ENCODE measurements around the gene PRDM15.
"Not testable (repeated sequence)": the region's sequence is repeated elsewhere in the genome, so short reads cannot be mapped to it uniquely, and the experiment has no call there.

The PRDM15 gene

DNA sequence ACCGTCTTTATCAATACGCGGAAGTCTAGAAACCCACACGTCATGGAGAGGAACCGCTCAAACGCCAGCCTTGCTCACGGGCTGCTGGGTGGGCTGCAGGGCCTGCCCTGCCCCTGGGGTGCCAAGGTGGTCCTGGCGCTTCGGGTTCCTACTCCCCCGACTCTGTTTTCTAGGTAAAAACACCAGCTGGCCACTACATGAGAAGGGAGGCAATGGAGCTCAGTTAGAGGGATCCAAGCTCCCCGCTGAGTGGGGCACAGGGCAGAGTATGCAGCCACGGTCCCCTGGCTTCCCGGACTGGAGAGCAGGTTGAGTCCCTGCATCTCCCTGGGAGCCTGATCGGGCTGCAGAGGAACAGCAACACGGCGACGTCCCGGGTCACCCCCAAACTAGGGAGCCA, 71.0 kb downstream of the PRDM15 start:
- DNase-seq (ENCODE audit: low read depth in 2 of 2, low spot score in 1 of 2), result no peak

DNA sequence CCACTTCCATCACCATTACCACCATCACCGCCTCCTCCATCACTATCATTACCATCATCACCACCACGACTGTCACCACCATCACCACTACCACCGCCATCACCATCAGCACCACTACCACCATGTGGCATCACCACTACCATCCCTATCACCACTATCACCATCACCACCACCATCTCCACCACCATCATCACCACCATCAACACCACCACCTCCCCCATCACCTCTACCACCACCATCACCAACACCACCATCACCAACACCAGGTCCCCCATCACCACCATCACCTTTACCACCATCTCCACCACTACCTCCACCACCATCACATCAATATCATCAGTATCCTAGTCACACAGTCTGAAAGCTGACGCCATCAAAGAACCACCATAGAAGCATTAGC, 72.4 kb downstream of the PRDM15 start:
- DNase-seq (ENCODE audit: low read depth in 2 of 2, low spot score in 1 of 2), result no peak

DNA sequence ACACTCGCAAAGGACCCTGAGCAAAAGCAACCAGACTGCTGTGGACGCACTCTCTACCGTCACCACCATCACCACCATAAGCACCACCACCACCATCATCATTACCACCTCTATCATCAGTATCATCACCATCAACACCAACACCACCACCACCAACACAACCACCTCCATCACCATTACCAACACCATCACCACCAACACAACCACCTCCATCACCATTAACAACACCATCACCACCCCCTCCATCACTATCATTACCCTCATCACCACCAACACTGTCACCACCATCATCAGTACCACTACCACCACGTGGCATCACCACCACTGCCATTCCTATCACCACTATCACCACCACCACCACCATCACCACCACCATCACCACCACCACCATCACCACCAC, 73.5 kb downstream of the PRDM15 start:
- no peak for DNase-seq (ENCODE audit: low read depth in 2 of 2, low spot score in 1 of 2)

DNA sequence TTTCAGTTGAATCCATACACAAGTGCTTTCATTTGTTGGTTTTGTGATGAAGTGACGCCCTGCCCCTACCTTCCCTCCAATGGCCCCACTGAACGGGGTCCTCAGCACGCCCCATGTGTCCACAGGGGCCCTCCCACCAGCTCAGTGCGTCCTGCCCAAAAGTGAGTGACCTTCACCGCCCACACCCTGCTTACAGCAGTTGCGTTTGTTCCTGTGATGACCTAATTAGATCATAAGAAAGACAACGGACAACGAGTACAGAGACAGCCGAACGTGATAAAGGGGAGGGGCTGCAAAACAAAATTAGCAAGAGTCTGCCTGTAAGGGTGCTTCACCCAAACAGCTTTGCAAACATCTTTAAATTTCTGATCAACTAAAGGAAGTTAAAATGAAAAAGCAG, 74.1 kb downstream of the PRDM15 start:
- no peak for DNase-seq (ENCODE audit: low read depth in 2 of 2, low spot score in 1 of 2)

DNA sequence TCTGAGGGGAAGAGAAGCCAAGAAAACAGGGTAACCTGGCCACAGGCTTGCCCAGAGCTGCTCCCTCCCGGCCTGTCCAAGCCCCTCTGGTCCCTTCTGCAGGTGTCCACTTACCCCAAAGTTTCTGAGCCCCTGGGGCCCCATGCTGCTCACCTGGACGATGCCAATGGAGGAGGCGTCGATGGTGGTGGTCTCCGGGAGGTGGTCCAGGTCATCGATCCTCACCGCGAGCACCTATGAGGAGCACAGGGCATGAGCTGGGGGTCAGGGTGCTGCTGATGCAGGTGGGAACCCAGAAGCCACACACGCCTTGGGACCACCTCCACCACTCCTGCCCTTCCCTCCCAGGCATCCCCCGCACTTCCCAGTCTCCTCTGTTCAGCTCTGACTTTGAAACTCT, 74.8 kb downstream of the PRDM15 start:
- no peak for DNase-seq (ENCODE audit: low read depth in 2 of 2, low spot score in 1 of 2)

DNA sequence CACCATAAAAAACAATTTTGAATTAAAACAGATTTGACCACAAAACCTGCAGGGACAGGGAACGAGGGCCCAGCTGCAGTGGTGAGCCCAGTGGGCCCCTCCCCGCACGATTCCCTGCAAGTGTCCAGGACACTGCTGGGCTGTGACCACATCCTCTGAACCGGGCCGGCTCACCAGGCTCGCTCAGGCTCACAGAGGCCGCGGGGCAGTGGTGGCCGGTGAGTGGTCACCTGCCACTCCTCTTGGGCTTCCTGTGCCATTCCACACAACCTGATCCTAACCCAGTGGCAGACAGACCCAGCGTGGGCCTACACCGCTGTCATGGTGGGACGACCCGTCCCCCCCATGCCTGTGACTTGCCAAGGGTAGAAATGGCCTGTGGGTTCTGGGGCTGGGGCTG, 75.8 kb downstream of the PRDM15 start:
- DNase-seq (ENCODE audit: low read depth in 2 of 2, low spot score in 1 of 2), result no peak

DNA sequence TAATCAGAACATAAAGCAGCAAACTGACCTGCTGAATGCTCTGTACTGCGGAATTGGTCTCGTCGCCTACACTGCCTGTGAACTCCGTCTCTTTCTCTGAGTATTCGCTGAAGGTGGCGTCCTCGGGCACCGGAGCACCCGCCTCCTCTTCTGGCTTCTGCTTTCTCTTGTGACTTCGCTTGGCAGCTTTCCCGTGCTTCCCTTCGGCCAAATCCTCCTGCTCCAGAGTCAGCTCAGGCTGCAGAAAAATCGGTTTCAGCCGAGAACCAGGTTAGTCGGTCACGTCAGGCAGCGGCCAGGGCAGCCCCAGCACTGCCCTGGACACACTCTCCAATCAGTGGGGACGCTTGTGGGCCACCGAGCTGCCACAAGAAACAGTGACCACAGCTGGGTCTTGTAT, 76.5 kb downstream of the PRDM15 start:
- no peak for DNase-seq (ENCODE audit: low read depth in 2 of 2, low spot score in 1 of 2)

DNA sequence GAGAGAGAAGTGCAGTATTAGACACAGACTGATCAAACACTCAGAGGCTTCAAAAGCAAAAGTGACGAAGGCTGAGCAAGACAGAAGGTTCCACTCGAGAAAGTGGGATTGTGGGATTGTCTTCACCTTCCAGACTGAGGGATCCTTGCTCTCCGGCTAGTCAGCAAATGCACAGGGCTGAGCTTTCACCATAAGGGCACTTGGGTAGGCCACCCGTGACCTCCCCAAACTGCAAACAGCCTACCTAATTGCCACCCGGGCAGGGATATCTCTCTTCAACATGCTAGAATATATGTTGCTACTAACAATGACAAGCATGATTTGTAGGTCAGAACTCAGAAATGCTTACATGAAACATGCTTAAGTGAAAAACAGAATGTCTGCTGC, 77.0 kb downstream of the PRDM15 start:
- DNase-seq (ENCODE audit: low read depth in 2 of 2, low spot score in 1 of 2), result no peak

DNA sequence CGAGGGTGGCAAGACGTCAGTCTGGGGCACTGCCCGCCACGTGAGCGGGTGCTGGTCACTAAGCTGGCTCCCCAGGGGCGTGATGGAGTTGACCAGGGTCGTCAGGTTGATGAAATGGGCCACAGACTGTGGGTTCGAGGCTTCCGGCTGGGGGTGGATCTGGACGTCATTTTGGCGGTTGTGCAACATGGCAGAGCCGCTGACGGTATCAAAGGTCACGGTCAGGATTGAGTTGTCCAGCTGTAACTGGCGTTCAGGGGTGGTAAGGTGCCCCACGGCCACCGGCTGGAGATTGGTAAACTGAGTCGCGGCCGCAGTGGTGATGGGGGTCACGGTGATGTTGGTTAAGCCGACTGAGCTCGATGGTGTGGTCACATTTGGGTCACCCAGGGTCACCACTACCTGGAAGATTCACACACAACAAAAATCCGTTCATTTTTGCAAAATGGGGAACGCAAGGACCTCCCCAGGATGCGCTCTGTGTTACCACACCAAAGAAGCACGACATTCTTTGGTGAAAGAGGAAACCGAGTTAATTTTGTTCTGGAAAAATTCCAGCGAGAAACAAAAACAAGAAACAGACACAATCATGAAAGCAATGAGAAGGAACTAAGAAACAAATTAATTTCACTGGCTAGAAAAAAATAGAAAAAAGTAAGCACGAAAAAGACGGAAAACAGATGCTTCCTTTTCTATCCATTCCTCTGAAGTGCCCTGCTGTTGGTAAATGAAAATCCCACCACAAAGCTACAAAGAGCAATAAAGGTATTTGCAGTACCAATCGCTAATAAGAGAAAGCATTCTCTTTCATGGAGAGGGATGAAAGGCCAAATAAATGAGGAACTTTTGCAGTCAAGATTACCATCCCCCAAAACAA, 77.6 kb downstream of the PRDM15 start:
- DNase-seq (ENCODE audit: low read depth in 2 of 2, low spot score in 1 of 2), result no peak

DNA sequence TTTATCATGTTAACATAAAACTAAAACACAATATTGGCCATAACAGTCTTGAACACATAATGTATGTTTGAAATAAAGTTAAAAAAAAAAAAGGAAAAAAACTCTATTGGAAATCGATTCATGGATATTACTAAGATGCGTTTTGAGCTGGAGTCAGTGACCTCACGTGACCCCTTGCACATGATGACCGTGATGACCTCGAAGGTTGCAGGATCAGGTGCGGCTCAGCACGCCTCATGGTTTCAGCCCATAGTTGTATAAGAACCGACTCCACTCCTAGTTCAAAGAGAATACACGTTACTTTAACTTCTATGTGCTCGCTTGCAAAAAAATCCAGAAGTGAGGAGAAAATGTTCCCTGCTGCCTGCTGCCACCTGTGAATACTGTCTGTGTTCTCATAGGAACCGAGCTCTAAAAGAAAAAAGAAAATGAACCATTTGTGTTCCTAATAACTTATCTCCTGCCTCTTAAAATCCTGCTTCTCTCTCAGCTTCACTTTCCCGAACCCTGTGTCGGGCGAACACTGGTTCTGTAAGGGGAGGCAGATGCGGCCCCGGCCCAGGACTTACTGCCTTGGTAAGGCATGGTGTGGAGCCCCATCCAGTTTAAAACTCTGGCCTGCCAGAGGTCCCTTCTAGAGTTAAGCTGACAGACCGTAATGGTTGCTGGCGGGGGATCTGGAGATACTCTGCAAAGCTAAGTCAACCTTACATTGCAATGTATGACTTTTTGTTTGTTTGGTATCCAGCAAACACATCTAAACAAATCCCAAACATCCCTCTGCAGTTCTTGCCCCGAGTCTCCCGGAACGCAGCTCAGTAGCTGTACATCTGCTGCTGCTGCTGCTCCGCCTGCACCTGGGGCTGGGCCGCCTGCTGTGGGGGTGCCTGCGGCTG, 78.5 kb downstream of the PRDM15 start:
- no peak for DNase-seq (ENCODE audit: low read depth in 2 of 2, low spot score in 1 of 2)

DNA sequence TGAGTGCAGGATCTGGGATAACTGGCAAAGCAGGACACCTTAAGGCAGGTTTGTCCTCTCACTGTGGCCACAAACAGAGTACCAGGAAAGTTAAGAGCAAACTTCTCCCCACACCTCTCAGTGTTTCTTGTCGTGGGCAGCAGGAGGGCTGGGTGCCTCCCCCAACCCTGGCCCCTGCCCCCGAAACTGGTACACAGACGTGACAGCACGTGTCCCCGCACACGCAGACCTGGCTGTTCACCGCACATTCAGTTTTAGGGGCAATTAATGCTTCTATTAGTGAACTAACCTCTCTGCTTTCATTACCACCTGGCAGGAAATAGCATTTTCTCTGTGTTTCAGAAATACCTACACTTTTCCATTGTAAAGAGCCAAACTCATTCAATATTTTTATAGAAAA, 79.4 kb downstream of the PRDM15 start:
- DNase-seq (ENCODE audit: low read depth in 2 of 2, low spot score in 1 of 2), result no peak

DNA sequence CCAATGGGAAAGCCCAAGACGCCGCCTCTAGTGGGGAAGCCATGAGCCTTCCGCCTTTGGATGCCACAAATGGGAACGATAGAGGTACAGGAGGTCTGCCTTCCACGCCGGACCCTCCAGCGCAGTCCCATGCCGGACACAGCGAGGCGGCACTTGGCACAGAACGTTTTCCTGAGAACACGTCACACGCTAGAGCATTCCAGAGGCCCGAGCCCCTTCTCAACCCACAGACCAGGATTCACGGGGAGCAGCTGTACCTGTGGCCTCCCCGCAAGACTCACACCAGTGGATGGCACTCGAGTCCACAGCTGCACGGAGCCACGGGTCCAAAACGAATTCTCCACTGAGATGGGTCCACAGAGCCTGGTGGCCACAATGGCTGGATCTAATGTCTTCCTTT, 80.8 kb downstream of the PRDM15 start:
- no peak for DNase-seq (ENCODE audit: low read depth in 2 of 2, low spot score in 1 of 2)

DNA sequence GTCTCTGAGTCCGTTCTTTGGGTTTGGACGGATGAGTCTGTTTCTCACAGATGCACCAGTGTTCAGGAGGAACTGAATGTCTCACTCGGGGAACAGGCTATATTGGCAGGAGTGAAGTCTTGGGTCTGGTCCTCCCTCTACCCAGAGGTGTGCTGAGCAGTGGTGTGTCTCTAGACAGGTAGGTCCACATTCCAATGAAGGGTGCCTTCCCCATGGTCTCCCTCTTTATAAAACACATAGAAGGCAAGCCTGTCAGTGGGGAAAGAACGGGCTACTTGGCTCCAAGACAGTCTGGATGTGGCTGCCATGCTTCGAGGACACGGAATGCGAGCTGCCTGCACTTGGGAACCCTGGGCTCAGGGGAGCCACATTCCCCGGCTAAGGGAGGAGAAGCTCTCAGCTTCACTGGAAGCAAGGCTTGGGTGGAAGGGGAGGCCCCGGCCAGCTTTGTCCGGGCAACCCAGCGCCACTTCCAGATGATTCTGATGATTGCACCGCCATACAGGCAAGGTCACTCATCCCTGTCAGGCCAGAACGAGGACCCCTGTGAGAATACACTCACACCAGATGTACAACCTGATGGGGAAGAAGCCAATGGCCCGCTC, 82.6 kb downstream of the PRDM15 start:
- DNase-seq (ENCODE audit: low read depth in 2 of 2, low spot score in 1 of 2), result no peak

DNA sequence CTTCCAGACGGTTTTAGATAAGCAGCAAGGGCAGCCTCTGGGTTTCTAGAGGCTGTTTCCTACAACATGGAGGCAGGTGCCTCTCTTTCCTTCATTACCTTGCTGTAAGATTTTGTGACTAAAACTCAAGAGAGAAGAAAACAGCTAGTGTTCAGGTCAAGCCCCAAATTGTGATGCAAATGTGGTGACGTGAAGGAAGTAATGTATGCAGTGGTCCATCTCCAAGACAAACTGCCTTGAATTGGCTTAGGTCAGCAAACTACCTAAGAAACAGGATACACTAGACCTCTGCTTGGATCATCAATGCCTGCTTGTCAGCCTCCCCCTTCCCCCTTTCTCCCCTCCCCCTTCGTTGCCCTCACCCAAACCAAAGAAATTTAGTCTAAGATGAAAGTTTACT, 83.4 kb downstream of the PRDM15 start:
- DNase-seq (ENCODE audit: low read depth in 2 of 2, low spot score in 1 of 2), result no peak

DNA sequence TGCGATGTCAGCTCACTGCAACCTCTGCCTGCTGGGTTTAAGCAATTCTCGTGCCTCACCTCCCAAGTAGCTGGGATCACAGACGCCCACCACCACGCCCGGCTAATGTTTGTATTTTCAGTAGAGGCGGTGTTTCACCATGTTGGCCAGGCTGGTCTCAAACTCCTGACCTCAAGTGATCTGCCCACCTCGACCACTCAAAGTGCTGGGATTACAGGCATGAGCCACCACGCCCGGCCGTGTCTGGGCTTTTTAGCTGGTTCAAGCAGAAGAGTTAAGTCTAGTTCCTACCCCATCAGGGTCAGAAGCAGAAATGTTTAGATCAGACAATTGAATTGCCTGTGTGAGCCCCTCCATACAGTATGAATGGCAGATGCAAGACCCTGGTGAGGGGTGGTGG, 84.5 kb downstream of the PRDM15 start:
- no peak for DNase-seq (ENCODE audit: low read depth in 2 of 2, low spot score in 1 of 2)

DNA sequence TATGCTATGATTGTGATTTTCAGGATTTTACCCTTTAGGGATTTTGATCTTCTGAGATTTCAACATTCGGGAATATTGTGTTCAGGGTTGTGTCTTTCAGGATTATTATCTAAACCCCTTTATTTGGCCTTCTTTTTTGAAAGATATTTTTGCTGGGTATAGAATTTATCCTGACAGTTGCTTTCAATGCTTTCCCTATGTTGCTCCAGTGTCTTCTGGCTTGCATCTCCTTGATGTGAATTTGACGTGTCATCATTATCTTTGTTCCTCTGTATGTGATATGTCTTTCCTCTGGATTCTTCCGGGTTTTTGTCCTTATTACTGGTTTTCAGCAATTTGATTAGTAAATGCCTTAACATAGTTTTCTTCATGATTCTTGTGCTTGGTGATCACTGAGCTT, 86.4 kb downstream of the PRDM15 start:
- no peak for DNase-seq (ENCODE audit: low read depth in 2 of 2, low spot score in 1 of 2)

DNA sequence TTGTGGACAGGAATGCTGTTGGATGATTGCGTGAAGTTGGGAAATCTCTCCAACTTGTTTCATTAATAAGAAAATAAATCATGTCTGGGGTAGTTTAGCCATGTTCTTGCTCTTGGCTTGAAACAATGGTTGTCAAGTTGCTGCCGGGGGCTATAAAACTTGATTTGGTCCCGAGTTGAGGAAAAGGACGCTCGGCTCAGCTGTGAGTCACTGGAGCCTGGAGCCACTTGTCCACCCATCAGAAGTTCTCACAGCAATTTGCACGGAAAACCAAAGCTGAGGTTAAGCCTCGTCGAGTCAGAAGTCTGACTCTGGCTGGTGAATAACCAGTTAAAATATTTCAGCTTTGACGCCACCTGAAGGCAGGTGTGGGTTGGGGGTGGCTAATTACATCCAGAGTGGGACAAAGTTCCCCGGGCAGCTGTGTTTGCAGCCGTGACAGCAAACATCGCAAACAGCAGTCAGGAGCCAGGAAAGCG, 92.6 kb downstream of the PRDM15 start:
- DNase-seq (ENCODE audit: low read depth in 2 of 2, low spot score in 1 of 2), result no peak

DNA sequence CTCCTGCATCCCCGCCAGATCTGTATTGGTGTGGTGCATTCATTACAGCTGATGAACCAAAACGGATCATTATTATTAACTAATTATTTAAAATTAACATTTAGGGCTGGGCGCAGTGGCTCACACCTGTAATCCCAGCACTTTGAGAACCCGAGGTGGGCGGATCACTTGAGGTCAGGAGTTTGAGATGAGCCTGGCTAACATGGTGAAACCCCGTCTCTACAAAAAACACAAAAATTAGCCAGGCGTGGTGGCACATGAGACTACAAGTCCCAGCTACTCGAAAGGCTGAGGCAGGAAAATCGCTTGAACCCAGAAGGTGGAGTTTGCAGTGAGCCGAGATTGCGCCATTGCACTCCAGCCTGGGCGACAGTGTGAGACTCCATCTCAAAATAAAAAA, 93.9 kb downstream of the PRDM15 start:
- not testable (repeated sequence) for DNase-seq (ENCODE audit: low read depth in 2 of 2, low spot score in 1 of 2)

DNA sequence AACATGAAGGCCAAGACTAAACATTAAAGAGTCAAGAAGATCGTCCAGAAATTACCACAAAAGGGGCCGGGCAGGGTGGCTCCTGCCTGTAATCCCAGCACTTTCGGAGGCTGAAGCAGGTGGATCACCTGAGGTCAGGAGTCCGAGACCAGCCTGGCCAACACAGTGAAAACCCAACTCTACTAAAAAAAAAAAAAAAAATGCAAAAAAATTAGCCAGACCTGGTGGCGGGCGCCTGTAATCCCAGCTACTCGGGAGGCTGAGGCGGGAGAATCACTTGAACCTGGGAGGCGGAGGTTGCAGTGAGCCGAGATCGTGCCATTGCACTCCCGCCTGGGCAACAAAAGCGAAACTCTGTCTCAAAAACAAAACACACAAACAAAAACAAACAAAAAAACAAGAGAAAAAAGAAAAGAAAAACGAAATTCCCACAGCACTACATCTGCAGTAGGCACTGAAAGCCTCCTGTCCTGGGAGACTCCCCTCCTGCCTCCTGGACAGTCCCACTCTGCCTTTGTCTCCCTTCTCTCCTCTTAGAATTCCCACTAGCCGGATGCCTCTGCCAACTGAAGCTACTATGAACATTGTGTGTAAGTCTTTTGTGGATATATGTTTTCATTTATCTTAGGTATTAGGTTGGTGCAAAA, 94.6 kb downstream of the PRDM15 start:
- no peak for DNase-seq (ENCODE audit: low read depth in 2 of 2, low spot score in 1 of 2)

DNA sequence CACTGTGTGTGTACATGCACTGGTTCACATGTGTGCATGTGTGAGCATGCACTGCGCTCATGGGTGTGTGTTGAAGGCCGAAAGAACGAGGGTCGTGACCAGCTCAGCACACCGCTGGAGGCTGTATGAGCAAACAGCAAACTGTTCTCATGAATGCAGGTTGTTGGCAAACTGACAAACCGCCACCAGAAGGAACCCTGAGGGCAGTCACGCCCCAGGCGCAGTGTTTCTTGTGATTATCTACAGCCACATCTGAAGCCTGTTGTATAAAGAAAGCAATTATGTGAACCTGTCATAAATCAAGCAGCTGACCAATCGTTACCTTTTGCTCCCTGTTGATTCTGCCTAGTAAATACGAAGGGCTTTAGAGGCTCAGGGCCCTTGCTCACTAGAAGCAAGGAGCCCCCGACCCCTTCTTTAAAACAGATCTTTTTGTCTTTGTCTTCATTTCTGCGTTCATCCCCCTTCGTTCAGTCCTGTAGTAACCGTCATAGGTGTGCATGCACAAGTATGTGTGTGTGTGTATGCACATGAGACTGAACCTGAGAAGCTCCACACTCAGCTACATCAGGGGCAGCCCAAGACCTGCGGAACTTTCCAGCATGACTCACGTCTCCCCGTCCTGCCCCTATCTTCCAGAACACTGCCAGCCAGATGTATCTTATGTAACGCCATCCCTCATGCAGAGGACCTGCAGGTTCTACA, 95.5 kb downstream of the PRDM15 start:
- DNase-seq (ENCODE audit: low read depth in 2 of 2, low spot score in 1 of 2), result no peak

DNA sequence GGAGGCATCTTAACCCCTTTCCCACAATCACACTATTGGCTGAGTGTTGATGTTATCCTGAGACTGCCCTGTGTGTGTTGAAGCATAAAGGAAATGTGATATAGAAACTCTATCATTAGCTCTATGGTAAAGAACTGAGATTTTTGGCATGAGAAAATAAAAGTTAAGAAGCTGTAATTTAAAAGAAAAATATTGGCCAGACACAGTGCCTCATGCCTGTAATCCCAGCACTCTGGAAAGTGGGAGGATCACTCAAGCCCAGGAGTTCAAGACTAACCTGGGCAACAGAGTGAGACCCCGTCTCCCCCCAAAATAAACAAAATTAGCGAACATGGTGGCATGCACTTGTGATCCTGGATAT, 98.1 kb downstream of the PRDM15 start:
- no peak for DNase-seq (ENCODE audit: low read depth in 2 of 2, low spot score in 1 of 2)

Data from stimulated activated CD8-positive, alpha-beta memory T cell treated with anti-CD3 and anti-CD28 coated beads, Interleukin-4, amount 100 ng/mL, for 4 hours (primary cell).